ENCODE measurements around the gene OR2T11. TPM values are rescaled to one million over a fixed set of nuclear protein-coding genes. Genes with fewer than 3 reads are reported as not detected.
"Not testable (repeated sequence)": the region's sequence is repeated elsewhere in the genome, so short reads cannot be mapped to it uniquely, and the experiment has no call there.

OR2T11 gene
- total RNA-seq, 1 donor from 2014 or later = not detected

DNA sequence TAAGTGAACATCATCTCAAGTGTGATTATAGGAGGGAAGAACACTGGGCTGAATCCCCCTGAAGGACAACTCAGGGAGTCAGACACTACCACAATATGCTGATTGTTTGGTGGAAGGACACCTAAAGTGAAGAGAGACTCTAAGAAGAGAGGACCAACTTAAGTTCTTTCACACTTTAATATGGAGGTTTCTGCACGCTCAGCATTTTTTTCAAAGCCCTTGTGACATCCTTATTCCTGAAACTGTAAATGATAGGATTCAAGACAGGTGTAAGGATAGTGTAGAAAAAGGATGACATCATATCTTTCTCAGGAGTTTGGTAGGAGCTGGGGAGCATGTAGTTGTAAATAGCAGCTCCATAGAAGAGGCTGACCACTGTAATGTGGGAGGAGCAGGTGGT lies 42.2 kb downstream of the OR2T11 start:
- TF ChIP-seq, protein P1, sequence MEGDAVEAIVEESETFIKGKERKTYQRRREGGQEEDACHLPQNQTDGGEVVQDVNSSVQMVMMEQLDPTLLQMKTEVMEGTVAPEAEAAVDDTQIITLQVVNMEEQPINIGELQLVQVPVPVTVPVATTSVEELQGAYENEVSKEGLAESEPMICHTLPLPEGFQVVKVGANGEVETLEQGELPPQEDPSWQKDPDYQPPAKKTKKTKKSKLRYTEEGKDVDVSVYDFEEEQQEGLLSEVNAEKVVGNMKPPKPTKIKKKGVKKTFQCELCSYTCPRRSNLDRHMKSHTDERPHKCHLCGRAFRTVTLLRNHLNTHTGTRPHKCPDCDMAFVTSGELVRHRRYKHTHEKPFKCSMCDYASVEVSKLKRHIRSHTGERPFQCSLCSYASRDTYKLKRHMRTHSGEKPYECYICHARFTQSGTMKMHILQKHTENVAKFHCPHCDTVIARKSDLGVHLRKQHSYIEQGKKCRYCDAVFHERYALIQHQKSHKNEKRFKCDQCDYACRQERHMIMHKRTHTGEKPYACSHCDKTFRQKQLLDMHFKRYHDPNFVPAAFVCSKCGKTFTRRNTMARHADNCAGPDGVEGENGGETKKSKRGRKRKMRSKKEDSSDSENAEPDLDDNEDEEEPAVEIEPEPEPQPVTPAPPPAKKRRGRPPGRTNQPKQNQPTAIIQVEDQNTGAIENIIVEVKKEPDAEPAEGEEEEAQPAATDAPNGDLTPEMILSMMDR (IDR thresholded peaks at IDR 0.05; ENCODE audit: insufficient read depth, low read length, poor library complexity, severe bottlenecking) = no peak
- DNase-seq (ENCODE audit: low read depth) = no peak
- Histone ChIP-seq H3K27me3 (ENCODE audit: control insufficient read depth, insufficient read depth, low read length) (no peaks in the 10 kb centered on the region), H3K4me3 (ENCODE audit: low read depth, low read length) (no peak overlapping the region), H3K36me3 (ENCODE audit: control insufficient read depth, insufficient read depth, low read length) (no peaks in the 10 kb centered on the region)

DNA sequence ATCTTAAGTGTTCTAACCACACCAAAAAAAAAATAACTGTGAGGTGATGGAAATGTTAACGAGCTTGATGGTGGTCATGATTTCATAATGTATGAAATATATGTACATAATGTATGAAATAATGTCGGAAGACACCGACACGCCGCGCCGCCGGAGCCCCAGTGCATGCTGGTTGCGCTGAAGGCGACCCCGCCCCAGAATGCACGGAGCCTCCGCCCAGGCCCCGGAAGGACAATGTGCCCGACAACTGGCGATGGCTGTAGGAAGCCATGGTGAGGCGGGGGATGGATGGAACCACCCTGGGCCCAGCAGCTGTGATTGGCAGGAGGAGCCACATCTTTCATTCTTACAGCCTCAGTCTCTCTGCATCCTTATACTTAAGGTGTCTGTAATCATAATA lies 44.8 kb downstream of the OR2T11 start:
- Histone ChIP-seq H3K36me3 (ENCODE audit: control insufficient read depth, insufficient read depth, low read length) (no peaks in the 10 kb centered on the region), H3K27me3 (ENCODE audit: control insufficient read depth, insufficient read depth, low read length) (no peaks in the 10 kb centered on the region), H3K4me3 (ENCODE audit: low read depth, low read length) (no peak overlapping the region)
- DNase-seq (ENCODE audit: low read depth) = no peak
- TF ChIP-seq, protein P1 (IDR thresholded peaks at IDR 0.05; ENCODE audit: insufficient read depth, low read length, poor library complexity, severe bottlenecking) = no peak

DNA sequence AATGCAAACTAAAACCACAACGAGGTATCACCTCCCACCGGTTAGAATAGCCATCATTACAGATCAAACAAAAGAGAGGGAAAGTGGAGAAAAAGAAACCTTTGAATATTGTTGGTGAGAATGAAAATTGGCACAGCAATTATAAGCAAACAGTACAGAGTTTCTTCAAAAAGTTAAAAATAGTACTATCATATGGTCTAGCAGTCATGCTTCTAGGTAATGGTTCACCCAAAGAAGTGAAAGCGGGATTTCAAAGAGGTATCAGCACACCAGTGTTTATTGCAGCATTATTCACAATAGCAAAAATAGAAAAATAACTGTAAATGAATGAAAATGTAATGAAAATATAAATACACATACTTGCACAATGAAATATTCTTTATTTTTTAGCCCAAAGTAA lies 45.6 kb downstream of the OR2T11 start:
- TF ChIP-seq, protein P1 (IDR thresholded peaks at IDR 0.05; ENCODE audit: insufficient read depth, low read length, poor library complexity, severe bottlenecking) = no peak
- DNase-seq (ENCODE audit: low read depth) = no peak
- no peaks in the 10 kb centered on the region for H3K36me3 ChIP-seq (ENCODE audit: control insufficient read depth, insufficient read depth, low read length)
- no peak overlapping the region for H3K4me3 ChIP-seq (ENCODE audit: low read depth, low read length)
- H3K27me3 ChIP-seq (ENCODE audit: control insufficient read depth, insufficient read depth, low read length) = no peaks in the 10 kb centered on the region

DNA sequence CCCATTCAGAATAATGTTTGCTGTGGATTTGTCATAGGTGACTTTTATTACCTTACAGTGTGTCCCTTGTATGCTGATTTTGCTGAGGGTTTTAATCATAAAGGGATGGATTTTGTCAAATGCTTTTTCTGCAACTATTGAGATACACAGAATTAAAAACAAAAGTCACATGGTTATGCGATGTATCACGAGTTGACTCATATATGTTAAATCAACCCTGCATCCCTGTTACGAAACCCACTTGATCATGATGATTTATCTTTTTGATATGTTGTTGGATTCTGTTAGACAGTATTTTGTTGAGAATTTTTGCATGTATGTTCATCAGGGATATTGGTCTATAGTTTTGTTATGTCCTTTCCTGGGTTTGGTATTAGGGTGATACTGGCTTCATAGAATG lies 49.6 kb downstream of the OR2T11 start:
- H3K27me3 ChIP-seq (ENCODE audit: control insufficient read depth, insufficient read depth, low read length) = no peaks in the 10 kb centered on the region
- TF ChIP-seq, protein P1 (IDR thresholded peaks at IDR 0.05; ENCODE audit: insufficient read depth, low read length, poor library complexity, severe bottlenecking) = no peak
- no peaks in the 10 kb centered on the region for H3K36me3 ChIP-seq (ENCODE audit: control insufficient read depth, insufficient read depth, low read length)
- no peak overlapping the region for H3K4me3 ChIP-seq (ENCODE audit: low read depth, low read length)
- no peak for DNase-seq (ENCODE audit: low read depth)

DNA sequence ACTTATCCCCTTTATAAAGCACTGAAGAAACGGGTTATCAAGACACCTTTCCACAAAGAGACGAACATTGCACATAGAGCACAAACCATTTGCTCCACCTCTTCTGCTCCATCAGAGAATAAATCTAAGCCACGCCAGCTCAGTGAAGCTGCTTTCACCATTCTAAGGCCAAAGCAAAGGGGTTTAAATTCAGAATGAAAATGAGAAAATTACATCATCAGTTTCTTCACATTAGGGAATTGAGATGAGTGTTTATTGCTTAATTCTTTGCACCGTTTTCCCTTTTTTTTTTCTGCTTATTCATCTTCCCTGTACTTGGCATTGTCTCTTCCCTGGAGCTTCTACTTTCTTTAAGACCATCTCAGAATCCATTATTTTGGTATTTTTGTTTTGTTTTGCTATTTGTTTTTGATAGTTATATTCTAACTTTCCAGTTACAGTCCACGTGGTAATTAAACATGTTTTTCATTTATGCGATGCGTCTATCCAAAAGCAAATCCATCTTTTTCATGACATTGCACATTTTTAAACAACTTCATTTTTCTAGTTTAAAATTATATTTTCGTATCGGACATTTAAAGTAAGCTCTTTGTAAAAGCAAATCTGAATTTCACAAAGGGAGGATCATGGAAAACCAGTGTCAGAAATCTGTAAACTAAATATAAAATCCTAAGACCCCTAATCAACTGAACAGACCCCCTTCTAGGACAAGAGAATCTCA lies 58.5 kb downstream of the OR2T11 start:
- DNase-seq (ENCODE audit: low read depth) = no peak
- H3K4me3 ChIP-seq (ENCODE audit: low read depth, low read length) = no peak overlapping the region
- H3K27me3 ChIP-seq (ENCODE audit: control insufficient read depth, insufficient read depth, low read length) = no peaks in the 10 kb centered on the region
- no peaks in the 10 kb centered on the region for H3K36me3 ChIP-seq (ENCODE audit: control insufficient read depth, insufficient read depth, low read length)
- TF ChIP-seq, protein P1 (IDR thresholded peaks at IDR 0.05; ENCODE audit: insufficient read depth, low read length, poor library complexity, severe bottlenecking) = no peak

- not testable (repeated sequence) for H3K36me3 ChIP-seq (ENCODE audit: control insufficient read depth, insufficient read depth, low read length); H3K27me3 ChIP-seq (ENCODE audit: control insufficient read depth, insufficient read depth, low read length); H3K4me3 ChIP-seq (ENCODE audit: low read depth, low read length); DNase-seq (ENCODE audit: low read depth)
Observed at GRCh38 chr1:248574657-248575056, 60.2 kb downstream of the OR2T11 start, which contains the start of gene OR2T34. Gene OR2T34 (minus strand): TSS chr1:248574757. CDS start chr1:248574757, 0 bp downstream.

DNA sequence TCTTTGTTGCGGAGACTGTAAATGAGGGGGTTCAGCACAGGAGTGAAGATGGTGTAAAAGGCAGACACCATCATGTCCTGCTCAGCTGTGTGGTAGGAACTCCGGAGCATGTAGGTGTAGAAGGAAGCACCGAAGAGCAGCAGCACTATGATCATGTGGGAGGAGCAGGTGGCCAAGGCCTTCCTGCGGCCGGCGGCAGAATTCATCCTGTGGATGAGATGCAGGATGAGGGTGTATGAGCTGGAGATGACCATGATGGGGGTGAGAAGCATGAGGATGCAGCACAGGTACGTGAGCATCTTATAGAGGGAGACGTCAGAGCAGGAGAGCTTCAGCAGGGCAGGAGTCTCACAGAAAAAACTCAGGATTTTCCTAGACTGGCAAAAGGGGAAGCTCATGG lies 61.0 kb downstream of the OR2T11 start:
- not testable (repeated sequence) for H3K4me3 ChIP-seq (ENCODE audit: low read depth, low read length); H3K36me3 ChIP-seq (ENCODE audit: control insufficient read depth, insufficient read depth, low read length); H3K27me3 ChIP-seq (ENCODE audit: control insufficient read depth, insufficient read depth, low read length); DNase-seq (ENCODE audit: low read depth)
